Endodermal cell (in vitro differentiated cells): ENCODE results near the gene MRPS24. TPM values are rescaled to one million over a fixed set of nuclear protein-coding genes. Genes with fewer than 3 reads are reported as not detected.
A peak's percentile ranks its signal among the peaks of the same experiment; 100 is the strongest.

Experiments
- DNase-seq: peaks from one replicate; pipeline ENCODE4 v3.0.0-alpha.2; 2017
- H3K27ac ChIP-seq: 2 replicates; pipeline ENCODE4 v1.5.1; 2013; ENCODE audit warnings: mild to moderate bottlenecking, low read depth, low read length, moderate library complexity
- H3K27me3 ChIP-seq: 2 replicates; pipeline ENCODE4 v1.6.1; 2013; ENCODE audit warnings: mild to moderate bottlenecking, low read length, moderate library complexity; ENCODE audit not compliant: insufficient read depth, control insufficient read depth, poor library complexity, severe bottlenecking
- H3K36me3 ChIP-seq: 2 replicates; pipeline ENCODE4 v1.7.0; 2013; ENCODE audit warnings: mild to moderate bottlenecking, low read length, moderate library complexity; ENCODE audit not compliant: control insufficient read depth, insufficient read depth
- H3K4me1 ChIP-seq: one replicate; pipeline ENCODE4 v1.7.0; 2013; ENCODE audit warnings: low read length; ENCODE audit not compliant: control insufficient read depth, insufficient read depth
- H3K4me3 ChIP-seq: 2 replicates; pipeline ENCODE4 v1.5.1; 2013; ENCODE audit warnings: mild to moderate bottlenecking, low read length, moderate library complexity
- H3K9ac ChIP-seq: 2 replicates; pipeline ENCODE4 v1.6.1; 2013; ENCODE audit warnings: mild to moderate bottlenecking, low read length, moderate library complexity; ENCODE audit not compliant: poor library complexity, severe bottlenecking; ENCODE audit errors: extremely low read depth
- H3K9me3 ChIP-seq: 2 replicates; pipeline ENCODE4 v1.6.1; 2013; ENCODE audit warnings: mild to moderate bottlenecking, low read length, moderate library complexity; ENCODE audit not compliant: control insufficient read depth
- H3K27ac Mint-ChIP-seq: 2 replicates; pipeline ENCODE4 v1.8.0; 2020; ENCODE audit warnings: mixed read lengths
- H3K27me3 Mint-ChIP-seq: 2 replicates; pipeline ENCODE4 v1.8.0; 2021; ENCODE audit warnings: mild to moderate bottlenecking, mixed read lengths; ENCODE audit not compliant: insufficient read depth
- H3K36me3 Mint-ChIP-seq: 2 replicates; pipeline ENCODE4 v1.8.0; 2020; ENCODE audit warnings: low read depth, mixed read lengths
- H3K4me1 Mint-ChIP-seq: 2 replicates; pipeline ENCODE4 v1.8.0; 2020; ENCODE audit warnings: mixed read lengths
- H3K4me3 Mint-ChIP-seq: 2 replicates; pipeline ENCODE4 v1.8.0; 2020; ENCODE audit warnings: mild to moderate bottlenecking, moderate library complexity, mixed read lengths
- H3K9me3 Mint-ChIP-seq: 2 replicates; pipeline ENCODE4 v1.8.0; 2020; ENCODE audit warnings: mild to moderate bottlenecking, mixed read lengths
- CTCF ChIP-seq: fragments of 200-600 bp; sonication (generic); conservative IDR thresholded peaks from 2 replicates; pipeline ENCODE4 v1.5.0; 2021; ENCODE audit warnings: antibody characterized with exemption, mild to moderate bottlenecking
- WGBS, 2 experiments: methylation state at CpG; one replicate each; pipeline versions ENCODE4 v1.1.5 to v1.1.7; 2013; ENCODE audit warnings: missing lambda C conversion rate in 2 of 2, mixed read lengths in 1 of 2; ENCODE audit not compliant: insufficient coverage in 1 of 2, insufficient read length in 1 of 2; 5-methylcytosine and 5-hydroxymethylcytosine counted together
- total RNA-seq, 2 donors: library from RNA; stranded (reverse); fragmentation: NEBNext Ultra II Directional in 1 of 2; extraction: Animal tissue kit (Norgen Biotek cat#: 25700) in 1 of 2; gene quantifications; 2 replicates in 1 of 2; 3 replicates in 1 of 2; pipeline ENCODE4 v1.2.1, GENCODE V29; 2021

Gene MRPS24
- total RNA-seq, 2 donors from 2014 or later, result 86.5 to 91.0 TPM

GRCh38 chr7:43906331-43907010 is 37.2 kb upstream of the MRPS24 start, which contains the start of gene URGCP:
URGCP (minus strand) TSS chr7:43906596; CDS start chr7:43906575, 21 bp downstream.
- peak within 1 kb of the TSS; percentile 89 for H3K27ac Mint-ChIP-seq
- Histone ChIP-seq H3K36me3 (no peaks in the 10 kb centered on the region), H3K9me3 (no peaks in the 10 kb centered on the region), H3K27ac (no peak within 1 kb of the TSS), H3K9ac (peak within 1 kb of the TSS; percentile 47), H3K4me1 (no peaks in the 10 kb centered on the region), H3K27me3 (no peaks in the 10 kb centered on the region), H3K4me3 (peak within 1 kb of the TSS; percentile 81)
- peak within 1 kb of the TSS; percentile 80 for H3K4me3 Mint-ChIP-seq
- peaks cover 7% of the 10 kb centered on the region for H3K4me1 Mint-ChIP-seq
- peak; percentile 80 for DNase-seq
- WGBS, 2 experiments, result 1% methylated on average over 13 to 73 of the region's 73 CpGs
- no peaks in the 10 kb centered on the region for H3K36me3 Mint-ChIP-seq
- H3K9me3 Mint-ChIP-seq, result no peaks in the 10 kb centered on the region
- no peaks in the 10 kb centered on the region for H3K27me3 Mint-ChIP-seq
- TF ChIP-seq CTCF, result no peak

- Histone ChIP-seq H3K27me3 (no peaks in the 10 kb centered on the region), H3K9ac (peak overlapping the region; percentile 47), H3K36me3 (no peaks in the 10 kb centered on the region), H3K9me3 (no peaks in the 10 kb centered on the region), H3K4me1 (no peaks in the 10 kb centered on the region), H3K4me3 (peak overlapping the region; percentile 81), H3K27ac (no peak overlapping the region)
- no peak for TF ChIP-seq CTCF
- Mint-ChIP-seq H3K4me1 (peaks cover 7% of the 10 kb centered on the region), H3K27me3 (no peaks in the 10 kb centered on the region), H3K36me3 (no peaks in the 10 kb centered on the region), H3K27ac (peak overlapping the region; percentile 89), H3K9me3 (no peaks in the 10 kb centered on the region), H3K4me3 (peak overlapping the region; percentile 80)
- peak; percentile 76 for DNase-seq
- 2% methylated on average over 8 to 43 of the region's 43 CpGs for WGBS, 2 experiments
Measured at GRCh38 chr7:43905956-43906330, 36.6 kb upstream of the MRPS24 start.

GRCh38 chr7:43905209-43905946 is 36.1 kb upstream of the MRPS24 start:
- Histone ChIP-seq H3K36me3 (no peaks in the 10 kb centered on the region), H3K9me3 (no peaks in the 10 kb centered on the region), H3K27ac (no peak overlapping the region), H3K9ac (peak overlapping the region; percentile 47), H3K27me3 (no peaks in the 10 kb centered on the region), H3K4me1 (no peaks in the 10 kb centered on the region), H3K4me3 (peak overlapping the region; percentile 81)
- Mint-ChIP-seq H3K9me3 (no peaks in the 10 kb centered on the region), H3K27ac (peak overlapping the region; percentile 26), H3K4me3 (peak overlapping the region; percentile 80), H3K27me3 (no peaks in the 10 kb centered on the region), H3K4me1 (peaks cover 7% of the 10 kb centered on the region), H3K36me3 (no peaks in the 10 kb centered on the region)
- WGBS, 2 experiments, result 64 to 69% methylated on average over 4 to 8 of the region's 8 CpGs
- TF ChIP-seq CTCF, result no peak
- peak; percentile 65 for DNase-seq
